ENCODE measurements around the gene CARS1. TPM values are rescaled to one million over a fixed set of nuclear protein-coding genes. Genes with fewer than 3 reads are reported as not detected.

Gene CARS1
- polyA plus RNA-seq, 1 of the 3 experiments (the other 2 are of a cell fraction), result 52.1 TPM

GRCh38 chr11:2992234-2992996 is 64.8 kb downstream of the CARS1 start, which contains the start of gene NAP1L4:
TSS of gene NAP1L4 (minus strand) at chr11:2992329. CDS start at chr11:2979220, 13,109 bp downstream.
- Histone ChIP-seq H3K9me3 (no peaks in the 10 kb centered on the region), H3K9ac (peak within 1 kb of the TSS; percentile 93), H3K27ac (ENCODE audit: low read depth in 2 of 2, low read length in 1 of 2) (peak within 1 kb of the TSS; percentile 81 to 82), H3F3A (replicated peaks; ENCODE audit: insufficient read depth) (peaks cover 5% of the 10 kb centered on the region), H4K20me1 (ENCODE audit: insufficient read depth) (peaks cover 36% of the 10 kb centered on the region), H2AFZ (ENCODE audit: low read depth) (peak within 1 kb of the TSS; percentile 90), H3K9me2 (no peaks in the 10 kb centered on the region), H3K79me2 (ENCODE audit: insufficient read depth) (peaks cover 44% of the 10 kb centered on the region), H3K4me2 (peak within 1 kb of the TSS; percentile 96), H3K4me3 (ENCODE audit: low read depth in 2 of 2, low read length in 1 of 2) (peak within 1 kb of the TSS; percentile 89 to 97), H3K36me3 (replicated peaks in 1 of 2; ENCODE audit: control insufficient read depth in 1 of 2, insufficient read depth in 2 of 2, low read length in 1 of 2) (peaks cover 0 to 8% of the 10 kb centered on the region in 2 experiments), H3K4me1 (ENCODE audit: control insufficient read depth in 1 of 2, insufficient read depth in 2 of 2, low read depth in 1 of 2, low read length in 1 of 2) (peaks cover 9 to 26% of the 10 kb centered on the region in 2 experiments; a peak in 3 of 4 replicates), H3K27me3 (ENCODE audit: insufficient read depth) (no peaks in the 10 kb centered on the region)
- POLR2A ChIA-PET, result interaction anchor here (0.7 to 1.3 kb wide), 2 partner anchors 8 to 11 kb away, joined by 3 to 4 read pairs; no protein-coding TSS in a partner anchor
- WGBS (ENCODE audit: low lambda C conversion rate), result under 1% methylated on average over 24 of the region's 77 CpGs
- TF ChIP-seq NFIC (IDR thresholded peaks at IDR 0.05; ENCODE audit: borderline replicate concordance) (no peak), TAF1 (IDR thresholded peaks at IDR 0.05; ENCODE audit: borderline replicate concordance, low read depth, low read length) (peak; percentile 60), REST (IDR thresholded peaks at IDR 0.05; ENCODE audit: low read depth, low read length) (no peak), MEF2A (IDR thresholded peaks at IDR 0.05; ENCODE audit: borderline replicate concordance, low read depth) (no peak), EP300 (IDR thresholded peaks at IDR 0.05; ENCODE audit: borderline replicate concordance in 1 of 2, low read depth in 1 of 2, low read length in 1 of 2) (no peak), CHD2 (IDR thresholded peaks at IDR 0.05; ENCODE audit: low read length, partially characterized antibody) (peak; percentile 77), SIN3A (IDR thresholded peaks at IDR 0.05; ENCODE audit: borderline replicate concordance, low read depth, low read length) (peak; percentile 96), POLR2AphosphoS5 (IDR thresholded peaks at IDR 0.05; ENCODE audit: low read depth, low read length) (peak; percentile 51; the same call in 1 of the 2 replicates), YY1 (IDR thresholded peaks at IDR 0.05; ENCODE audit: low read depth) (no peak; the same call in none of the 2 replicates), NRF1 (IDR thresholded peaks at IDR 0.05; ENCODE audit: low read depth, low read length) (peak; percentile 83), IRF3 (IDR thresholded peaks at IDR 0.05; ENCODE audit: low read depth, low read length) (peak; percentile 69), MAX (IDR thresholded peaks at IDR 0.05; ENCODE audit: low read depth) (peak; percentile 81), RFX5 (IDR thresholded peaks at IDR 0.05; ENCODE audit: low read length) (0 out of 2 replicates have a peak, but pooled peaks have one; percentile 29), FOXM1 (IDR thresholded peaks at IDR 0.05; ENCODE audit: low read depth) (no peak), JUND (IDR thresholded peaks at IDR 0.05) (no peak), MXI1 (IDR thresholded peaks at IDR 0.05; ENCODE audit: low read depth, low read length) (peak; percentile 98), PBX3 (IDR thresholded peaks at IDR 0.05) (no peak)
- DNase-seq, result peak; percentile 99
- CTCF ChIA-PET, result interaction anchor here (1.0 to 1.2 kb wide), 2 partner anchors 99 to 156 kb away, joined by 3 read pairs; no protein-coding TSS in a partner anchor
